Astrocyte (in vitro differentiated cells and primary cell): ENCODE measurements around the gene CMTM4. TPM values are rescaled to one million over a fixed set of nuclear protein-coding genes. Genes with fewer than 3 reads are reported as not detected.
A peak's percentile ranks its signal among the peaks of the same experiment; 100 is the strongest.

ENCODE experiments used
- DNase-seq: peaks from one replicate; pipeline ENCODE4 v3.0.0-alpha.2; 2010; ENCODE audit warnings: low read depth
- FAIRE-seq: peaks from 2 replicates; lab custom pipeline; 2011; peaks lifted over from hg19 to GRCh38; lab: Jason Lieb, UNC
- H2AFZ ChIP-seq: 2 replicates; pipeline ENCODE4 v1.6.0; 2012; ENCODE audit warnings: low read depth, low read length, inconsistent platforms
- H3K27ac ChIP-seq: 2 replicates; pipeline ENCODE4 v1.5.1; 2011; ENCODE audit warnings: low read depth, low read length, inconsistent platforms
- H3K27me3 ChIP-seq: 2 replicates; pipeline ENCODE4 v1.6.0; 2011; ENCODE audit warnings: low read length, inconsistent platforms; ENCODE audit not compliant: insufficient read depth
- H3K36me3 ChIP-seq: 2 replicates; pipeline ENCODE4 v1.5.1; 2011; ENCODE audit warnings: low read length, inconsistent platforms; ENCODE audit not compliant: insufficient read depth
- H3K4me1 ChIP-seq: 2 replicates; pipeline ENCODE4 v1.5.1; 2011; ENCODE audit warnings: low read length, inconsistent platforms; ENCODE audit not compliant: insufficient read depth
- H3K4me2 ChIP-seq: 2 replicates; pipeline ENCODE4 v1.6.0; 2012; ENCODE audit warnings: low read length, inconsistent platforms
- H3K4me3 ChIP-seq: 2 replicates; pipeline ENCODE4 v1.5.1; 2011; ENCODE audit warnings: low read depth, mild to moderate bottlenecking, low read length, inconsistent platforms; ENCODE audit not compliant: insufficient read depth
- H3K79me2 ChIP-seq: 2 replicates; pipeline ENCODE4 v1.6.0; 2012; ENCODE audit warnings: mild to moderate bottlenecking, low read length, inconsistent platforms; ENCODE audit not compliant: insufficient read depth
- H3K9ac ChIP-seq: 2 replicates; pipeline ENCODE4 v1.6.0; 2012; ENCODE audit warnings: mild to moderate bottlenecking, low read length, inconsistent platforms
- H3K9me3 ChIP-seq: 2 replicates; pipeline ENCODE4 v1.5.1; 2012; ENCODE audit warnings: low read depth, mild to moderate bottlenecking, low read length, inconsistent platforms; ENCODE audit not compliant: insufficient read depth
- H4K20me1 ChIP-seq: 2 replicates; pipeline ENCODE4 v1.6.0; 2012; ENCODE audit warnings: low read length, inconsistent platforms; ENCODE audit not compliant: insufficient read depth
- H3K27ac Mint-ChIP-seq: one replicate; pipeline ENCODE4 v1.8.0; 2021; ENCODE audit warnings: mild to moderate bottlenecking, mixed read lengths; ENCODE audit not compliant: unreplicated experiment
- H3K27me3 Mint-ChIP-seq: one replicate; pipeline ENCODE4 v1.8.0; 2021; ENCODE audit warnings: low read depth, mixed read lengths; ENCODE audit not compliant: unreplicated experiment
- H3K36me3 Mint-ChIP-seq: one replicate; pipeline ENCODE4 v1.8.0; 2021; ENCODE audit warnings: low read depth, mixed read lengths; ENCODE audit not compliant: unreplicated experiment
- H3K4me1 Mint-ChIP-seq: one replicate; pipeline ENCODE4 v1.8.0; 2021; ENCODE audit warnings: low read depth, mixed read lengths; ENCODE audit not compliant: unreplicated experiment
- H3K4me3 Mint-ChIP-seq: one replicate; pipeline ENCODE4 v1.8.0; 2021; ENCODE audit warnings: mild to moderate bottlenecking, moderate library complexity, mixed read lengths; ENCODE audit not compliant: unreplicated experiment
- H3K9me3 Mint-ChIP-seq: one replicate; pipeline ENCODE4 v1.8.0; 2021; ENCODE audit warnings: mild to moderate bottlenecking, mixed read lengths; ENCODE audit not compliant: unreplicated experiment
- CTCF ChIP-seq: IDR thresholded peaks from 2 replicates; pipeline ENCODE4 v1.5.1; 2011; ENCODE audit warnings: low read depth, mild to moderate bottlenecking, inconsistent platforms, low read length, moderate library complexity; ENCODE audit not compliant: insufficient read depth
- EZH2 ChIP-seq: IDR thresholded peaks from 2 replicates; pipeline ENCODE4 v1.6.1; 2012; ENCODE audit warnings: mild to moderate bottlenecking, low read length, inconsistent platforms; ENCODE audit not compliant: insufficient read depth
- total RNA-seq: library from RNA; stranded (reverse); gene quantifications from 2 replicates; pipeline ENCODE4 v1.2.1, GENCODE V29; 2021

Gene CMTM4
- total RNA-seq, 1 donor from 2014 or later, result 20.9 TPM

DNA sequence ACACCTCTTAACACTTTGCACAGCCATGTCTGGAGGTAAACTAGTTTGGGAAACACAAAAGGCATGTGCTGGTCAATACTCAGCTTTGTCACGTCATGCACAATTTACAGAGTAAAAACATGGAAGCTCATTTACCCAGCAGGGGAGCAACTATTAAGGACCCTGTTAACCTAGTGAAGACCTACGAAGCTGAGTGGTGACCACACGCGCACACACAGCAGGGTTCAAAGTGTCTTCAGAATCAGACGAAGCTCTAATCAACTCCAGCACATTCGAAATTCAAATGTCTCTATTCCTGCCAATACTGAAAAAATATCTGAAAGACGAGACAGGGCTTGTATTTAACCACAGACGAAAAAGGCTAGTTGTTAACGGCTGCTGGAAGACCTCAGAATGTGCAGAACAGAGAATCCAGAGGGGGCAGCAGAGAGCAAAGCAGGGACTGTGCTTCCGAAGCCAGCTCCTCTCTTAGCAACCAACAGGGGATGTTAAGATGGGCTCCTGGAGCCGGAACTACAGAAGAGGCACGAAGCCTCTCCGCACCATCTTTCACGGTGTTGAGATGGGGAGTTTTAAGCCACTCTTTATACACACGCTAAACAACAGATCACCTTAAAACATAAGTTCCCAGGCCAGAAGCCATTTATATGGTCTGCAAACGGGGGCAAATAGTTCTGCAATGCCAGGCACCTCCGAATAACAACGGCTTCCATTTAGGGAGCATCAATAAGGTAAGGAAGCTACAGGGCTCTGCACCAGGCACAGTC lies 45.7 kb downstream of the CMTM4 start:
- peaks cover 4% of the 10 kb centered on the region for H3K4me1 Mint-ChIP-seq
- peak; percentile 37 for FAIRE-seq
- Histone ChIP-seq H3K27ac (no peak overlapping the region), H3K4me3 (peak overlapping the region; percentile 51), H3K9ac (no peak overlapping the region), H3K36me3 (no peaks in the 10 kb centered on the region), H2AFZ (peak overlapping the region; percentile 74), H4K20me1 (no peaks in the 10 kb centered on the region), H3K4me1 (peaks cover 6% of the 10 kb centered on the region), H3K79me2 (no peaks in the 10 kb centered on the region), H3K4me2 (peak overlapping the region; percentile 79), H3K9me3 (no peaks in the 10 kb centered on the region), H3K27me3 (no peaks in the 10 kb centered on the region)
- no peaks in the 10 kb centered on the region for H3K27me3 Mint-ChIP-seq
- TF ChIP-seq EZH2 (no peak), CTCF (peak; percentile 93)
- peak; percentile 63 for DNase-seq
- no peaks in the 10 kb centered on the region for H3K9me3 Mint-ChIP-seq
- H3K36me3 Mint-ChIP-seq, result no peaks in the 10 kb centered on the region
- H3K27ac Mint-ChIP-seq, result no peak overlapping the region
- H3K4me3 Mint-ChIP-seq, result peak overlapping the region; percentile 63

DNA sequence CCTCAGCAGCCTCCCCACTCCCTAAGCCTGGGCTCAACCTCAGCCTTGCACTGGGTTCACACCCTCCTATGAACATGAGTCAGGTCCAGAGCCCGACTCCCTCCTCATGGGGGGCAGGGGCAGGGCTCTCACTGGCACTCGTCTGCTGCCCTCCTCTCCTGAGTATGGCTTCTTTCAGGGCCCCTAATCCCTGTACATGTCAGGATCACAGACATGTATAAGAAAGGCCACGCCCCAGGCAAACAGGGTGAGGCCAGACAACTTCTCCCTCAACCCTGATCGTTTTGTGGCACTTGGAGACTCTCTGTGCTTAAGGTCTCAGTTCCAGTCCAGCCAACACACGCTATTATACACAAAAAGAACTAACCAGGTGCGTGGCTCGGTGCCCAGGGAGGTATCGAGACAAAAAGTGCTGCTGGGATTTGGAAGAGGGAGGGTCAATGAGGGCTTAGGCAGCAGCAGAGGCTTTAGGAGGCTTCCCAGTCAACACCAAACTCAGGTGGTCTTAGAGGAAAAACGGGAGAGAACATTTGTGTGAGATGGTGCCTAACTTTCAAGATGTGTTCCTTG lies 46.8 kb downstream of the CMTM4 start:
- Mint-ChIP-seq H3K4me1 (peaks cover 4% of the 10 kb centered on the region), H3K36me3 (no peaks in the 10 kb centered on the region), H3K9me3 (no peaks in the 10 kb centered on the region), H3K27ac (no peak overlapping the region), H3K4me3 (no peak overlapping the region), H3K27me3 (no peaks in the 10 kb centered on the region)
- H3K4me3 ChIP-seq, result no peak overlapping the region
- H3K4me2 ChIP-seq, result no peak overlapping the region
- no peaks in the 10 kb centered on the region for H4K20me1 ChIP-seq
- H2AFZ ChIP-seq, result no peak overlapping the region
- no peak overlapping the region for H3K9ac ChIP-seq
- H3K4me1 ChIP-seq, result peaks cover 6% of the 10 kb centered on the region
- FAIRE-seq, result no peak
- H3K27ac ChIP-seq, result no peak overlapping the region
- no peak for TF ChIP-seq EZH2
- TF ChIP-seq CTCF, result no peak
- H3K79me2 ChIP-seq, result no peaks in the 10 kb centered on the region
- no peaks in the 10 kb centered on the region for H3K9me3 ChIP-seq
- no peak for DNase-seq
- H3K36me3 ChIP-seq, result no peaks in the 10 kb centered on the region
- H3K27me3 ChIP-seq, result no peaks in the 10 kb centered on the region

DNA sequence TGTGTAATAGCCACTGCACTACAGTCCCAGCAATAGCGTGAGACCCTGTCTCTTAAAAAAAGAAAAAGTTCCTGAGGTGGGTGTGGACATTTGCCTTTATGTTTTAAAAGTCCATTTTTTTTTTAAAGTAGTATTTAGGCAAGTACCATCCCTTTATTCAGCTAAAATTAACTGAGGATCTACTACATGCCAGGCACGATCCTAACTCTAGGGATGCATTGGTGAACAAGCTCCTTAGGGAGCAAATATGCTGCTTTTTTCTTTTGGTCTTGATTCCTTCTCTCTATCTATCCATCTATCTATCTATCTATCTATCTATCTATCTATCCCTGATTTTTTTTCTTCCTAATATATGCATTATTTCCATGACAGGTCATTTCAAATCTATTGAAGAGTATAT lies 47.4 kb downstream of the CMTM4 start:
- Mint-ChIP-seq H3K27ac (no peak overlapping the region), H3K4me3 (no peak overlapping the region), H3K9me3 (no peaks in the 10 kb centered on the region), H3K4me1 (peaks cover 4% of the 10 kb centered on the region), H3K36me3 (no peaks in the 10 kb centered on the region), H3K27me3 (no peaks in the 10 kb centered on the region)
- Histone ChIP-seq H3K36me3 (no peaks in the 10 kb centered on the region), H4K20me1 (no peaks in the 10 kb centered on the region), H3K27me3 (no peaks in the 10 kb centered on the region), H3K27ac (no peak overlapping the region), H2AFZ (no peak overlapping the region), H3K4me1 (peaks cover 6% of the 10 kb centered on the region), H3K9me3 (no peaks in the 10 kb centered on the region), H3K79me2 (no peaks in the 10 kb centered on the region), H3K9ac (no peak overlapping the region), H3K4me3 (no peak overlapping the region), H3K4me2 (no peak overlapping the region)
- DNase-seq (no peak), FAIRE-seq (no peak)
- TF ChIP-seq EZH2 (no peak), CTCF (no peak)
